Neural progenitor cell (in vitro differentiated cells): ENCODE data around the gene AMN1. TPM values are rescaled to one million over a fixed set of nuclear protein-coding genes. Genes with fewer than 3 reads are reported as not detected.
A peak's percentile ranks its signal among the peaks of the same experiment; 100 is the strongest.

Experiments used
- DNase-seq: peaks from one replicate; pipeline ENCODE4 v3.0.0-alpha.2; 2016; ENCODE audit warnings: low spot score
- H2AFZ ChIP-seq: fragments of 200-600 bp; sonication (generic); replicated peaks from 2 replicates; pipeline ENCODE4 v1.6.1; 2016; ENCODE audit warnings: antibody characterized with exemption
- H3F3A ChIP-seq: fragments of 200-600 bp; sonication (generic); 2 replicates; pipeline ENCODE4 v1.6.1; 2016; ENCODE audit warnings: antibody characterized with exemption, low read depth
- H3K27ac ChIP-seq: fragments of 200-600 bp; sonication (generic); 2 replicates; pipeline ENCODE4 v1.5.1; 2016; ENCODE audit warnings: mild to moderate bottlenecking
- H3K27me3 ChIP-seq: fragments of 200-600 bp; sonication (generic); 2 replicates; pipeline ENCODE4 v1.6.1; 2016; ENCODE audit warnings: mild to moderate bottlenecking, moderate library complexity
- H3K36me3 ChIP-seq: fragments of 200-600 bp; sonication (generic); 2 replicates; pipeline ENCODE4 v1.5.1; 2016
- H3K4me1 ChIP-seq: fragments of 200-600 bp; sonication (generic); 2 replicates; pipeline ENCODE4 v1.6.1; 2016; ENCODE audit warnings: mixed run types
- H3K4me2 ChIP-seq: fragments of 200-600 bp; sonication (generic); 2 replicates; pipeline ENCODE4 v1.6.1; 2016
- H3K4me3 ChIP-seq: fragments of 200-600 bp; sonication (generic); 2 replicates; pipeline ENCODE4 v1.5.1; 2016
- H3K79me2 ChIP-seq: fragments of 200-600 bp; sonication (generic); 2 replicates; pipeline ENCODE4 v1.6.1; 2016; ENCODE audit warnings: low read depth
- H3K9ac ChIP-seq: fragments of 200-600 bp; sonication (generic); 2 replicates; pipeline ENCODE4 v1.6.1; 2016
- H3K9me3 ChIP-seq: fragments of 200-600 bp; sonication (generic); 2 replicates; pipeline ENCODE4 v1.5.1; 2016; ENCODE audit warnings: low read depth
- H4K20me1 ChIP-seq: fragments of 200-600 bp; sonication (generic); 2 replicates; pipeline ENCODE4 v1.6.1; 2016; ENCODE audit warnings: low read depth
- H3K27ac Mint-ChIP-seq: 3 replicates; pipeline ENCODE4 v1.8.0; 2021; ENCODE audit warnings: mixed read lengths
- H3K27me3 Mint-ChIP-seq: 2 replicates; pipeline ENCODE4 v1.8.0; 2022; ENCODE audit warnings: low read depth, mild to moderate bottlenecking, inconsistent platforms, moderate library complexity, mixed read lengths; ENCODE audit not compliant: insufficient read depth
- H3K36me3 Mint-ChIP-seq: 3 replicates; pipeline ENCODE4 v1.8.0; 2021; ENCODE audit warnings: mixed read lengths
- H3K4me1 Mint-ChIP-seq: 3 replicates; pipeline ENCODE4 v1.8.0; 2021; ENCODE audit warnings: mixed read lengths
- H3K4me3 Mint-ChIP-seq: 3 replicates; pipeline ENCODE4 v1.8.0; 2021; ENCODE audit warnings: mild to moderate bottlenecking, moderate library complexity, mixed read lengths
- H3K9me3 Mint-ChIP-seq: 3 replicates; pipeline ENCODE4 v1.8.0; 2020; ENCODE audit warnings: mixed read lengths
- EZH2 ChIP-seq: fragments of 200-600 bp; sonication (generic); IDR thresholded peaks from 2 replicates; pipeline ENCODE4 v1.6.1; 2017; ENCODE audit warnings: antibody characterized with exemption, mild to moderate bottlenecking, moderate library complexity
- EZH2phosphoT487 ChIP-seq: fragments of 200-600 bp; sonication (generic); IDR thresholded peaks from 2 replicates; pipeline ENCODE4 v1.6.1; 2017; ENCODE audit warnings: antibody characterized with exemption
- total RNA-seq: library from RNA; depleted of rRNA; stranded (reverse); fragments of >200 nt; gene quantifications from 2 replicates; pipeline ENCODE4 v1.2.3, GENCODE V29; 2015; ENCODE audit warnings: low replicate concordance
- TF ChIP-seq, protein P1 (sequence below): fragments of 200-600 bp; sonication (generic); IDR thresholded peaks from 2 replicates; pipeline ENCODE4 v1.5.1; 2017; ENCODE audit warnings: antibody characterized with exemption, mild to moderate bottlenecking

The AMN1 gene
- total RNA-seq, 1 donor from 2014 or later = 29.4 TPM

DNA sequence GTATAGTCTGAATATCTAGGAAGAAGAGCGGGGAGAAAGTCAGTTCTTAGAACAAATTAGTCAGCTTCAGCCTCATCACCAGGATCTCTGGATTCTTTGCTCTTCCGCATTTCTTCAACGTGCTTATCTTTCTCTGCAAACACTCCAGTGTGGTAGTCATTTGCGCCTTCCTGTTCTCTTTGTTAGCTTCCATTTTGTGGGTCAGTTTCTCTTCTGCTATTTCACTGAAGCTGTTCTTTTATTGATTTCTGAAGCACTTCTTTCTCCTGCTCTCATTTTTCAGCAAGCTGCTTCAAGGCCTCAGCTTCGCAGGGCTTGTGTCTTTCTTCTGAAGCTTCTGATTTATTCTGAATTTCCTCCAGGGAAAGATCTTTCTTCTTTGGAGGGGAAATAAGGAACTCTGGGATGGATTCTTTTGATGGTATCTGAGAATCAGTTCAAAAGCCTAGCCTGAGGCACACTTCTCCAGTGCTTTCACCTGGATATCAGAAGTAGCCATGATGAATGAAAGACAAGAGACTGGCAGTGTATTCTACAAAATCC lies 13.5 kb downstream of the AMN1 start:
- peaks cover 2% of the 10 kb centered on the region for H3K27me3 Mint-ChIP-seq
- Histone ChIP-seq H3F3A (no peaks in the 10 kb centered on the region), H3K36me3 (no peaks in the 10 kb centered on the region), H2AFZ (peak overlapping the region; percentile 1), H3K4me3 (no peak overlapping the region), H3K9ac (no peak overlapping the region), H3K4me1 (peaks cover 7% of the 10 kb centered on the region), H3K9me3 (no peaks in the 10 kb centered on the region), H3K79me2 (no peaks in the 10 kb centered on the region), H3K27me3 (no peaks in the 10 kb centered on the region), H3K27ac (no peak overlapping the region), H4K20me1 (no peaks in the 10 kb centered on the region), H3K4me2 (no peak overlapping the region)
- peaks cover 5% of the 10 kb centered on the region for H3K36me3 Mint-ChIP-seq
- no peak overlapping the region for H3K27ac Mint-ChIP-seq
- TF ChIP-seq, protein P1, sequence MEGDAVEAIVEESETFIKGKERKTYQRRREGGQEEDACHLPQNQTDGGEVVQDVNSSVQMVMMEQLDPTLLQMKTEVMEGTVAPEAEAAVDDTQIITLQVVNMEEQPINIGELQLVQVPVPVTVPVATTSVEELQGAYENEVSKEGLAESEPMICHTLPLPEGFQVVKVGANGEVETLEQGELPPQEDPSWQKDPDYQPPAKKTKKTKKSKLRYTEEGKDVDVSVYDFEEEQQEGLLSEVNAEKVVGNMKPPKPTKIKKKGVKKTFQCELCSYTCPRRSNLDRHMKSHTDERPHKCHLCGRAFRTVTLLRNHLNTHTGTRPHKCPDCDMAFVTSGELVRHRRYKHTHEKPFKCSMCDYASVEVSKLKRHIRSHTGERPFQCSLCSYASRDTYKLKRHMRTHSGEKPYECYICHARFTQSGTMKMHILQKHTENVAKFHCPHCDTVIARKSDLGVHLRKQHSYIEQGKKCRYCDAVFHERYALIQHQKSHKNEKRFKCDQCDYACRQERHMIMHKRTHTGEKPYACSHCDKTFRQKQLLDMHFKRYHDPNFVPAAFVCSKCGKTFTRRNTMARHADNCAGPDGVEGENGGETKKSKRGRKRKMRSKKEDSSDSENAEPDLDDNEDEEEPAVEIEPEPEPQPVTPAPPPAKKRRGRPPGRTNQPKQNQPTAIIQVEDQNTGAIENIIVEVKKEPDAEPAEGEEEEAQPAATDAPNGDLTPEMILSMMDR = no peak
- TF ChIP-seq EZH2phosphoT487 (no peak), EZH2 (no peak)
- peaks cover 4% of the 10 kb centered on the region for H3K9me3 Mint-ChIP-seq
- no peaks in the 10 kb centered on the region for H3K4me1 Mint-ChIP-seq
- H3K4me3 Mint-ChIP-seq = no peak overlapping the region
- no peak for DNase-seq

DNA sequence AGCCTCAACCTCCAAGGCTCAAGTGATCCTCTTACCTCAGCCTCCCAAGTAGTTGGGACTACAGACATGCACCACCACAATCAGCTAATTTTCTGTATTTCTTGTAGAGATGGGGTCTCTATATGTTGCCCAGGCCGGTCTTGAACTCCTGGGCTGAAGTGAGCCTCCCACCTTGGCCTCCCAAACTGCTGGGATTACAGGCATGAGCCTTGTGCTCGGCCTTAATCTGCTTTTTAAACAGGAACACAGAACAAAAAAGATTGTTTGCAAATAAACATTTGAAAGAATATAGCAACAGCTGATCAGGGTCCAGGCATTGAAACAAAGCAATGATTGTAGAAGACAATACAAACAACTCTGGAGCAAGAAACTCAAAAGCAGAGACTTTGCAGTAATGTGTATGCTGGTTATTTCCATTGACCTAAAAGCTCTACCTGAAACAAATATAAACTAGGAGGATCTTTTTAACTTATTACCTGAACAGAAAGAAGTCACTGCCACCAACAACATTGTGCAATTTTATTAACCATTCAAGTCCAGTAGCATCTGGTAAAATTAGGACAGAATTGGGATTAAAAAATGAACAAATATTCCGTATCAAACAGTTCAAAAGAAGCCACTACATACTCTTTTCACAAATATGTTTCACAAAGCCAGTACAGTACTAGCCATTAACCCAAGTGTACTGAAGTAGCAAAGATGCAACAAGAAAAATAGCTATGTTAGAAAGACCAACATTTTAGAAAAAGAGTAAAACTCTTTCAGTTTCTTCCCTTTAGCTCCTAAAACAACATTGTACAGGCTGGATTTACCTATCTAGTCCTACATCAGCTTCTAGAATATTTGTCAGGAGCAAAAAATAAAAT lies 14.2 kb downstream of the AMN1 start:
- H3K27ac Mint-ChIP-seq = no peak overlapping the region
- no peak overlapping the region for H3K4me3 Mint-ChIP-seq
- peaks cover 4% of the 10 kb centered on the region for H3K9me3 Mint-ChIP-seq

DNA sequence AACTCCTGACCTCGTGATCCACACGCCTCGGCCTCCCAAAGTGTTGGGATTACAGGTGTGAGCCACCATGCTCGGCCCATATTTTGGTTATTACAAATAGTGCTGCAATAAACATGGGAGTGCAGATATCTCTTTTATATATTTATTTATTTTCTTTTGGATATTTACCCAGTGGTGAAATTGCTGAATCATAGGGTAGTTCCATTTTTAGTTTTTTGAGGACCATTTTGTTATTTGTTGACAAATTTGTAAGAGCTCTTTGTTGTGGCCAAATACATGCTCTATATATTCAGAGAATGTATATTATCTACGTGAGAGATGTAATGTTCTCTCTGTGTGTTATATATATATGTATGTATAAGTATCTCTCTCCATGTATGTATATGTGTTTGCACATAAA lies 15.9 kb downstream of the AMN1 start:
- Histone ChIP-seq H4K20me1 (no peaks in the 10 kb centered on the region), H3K4me2 (no peak overlapping the region), H2AFZ (no peak overlapping the region), H3K36me3 (no peaks in the 10 kb centered on the region), H3K9me3 (peaks cover 2% of the 10 kb centered on the region), H3K27me3 (no peaks in the 10 kb centered on the region), H3K79me2 (no peaks in the 10 kb centered on the region), H3K9ac (no peak overlapping the region), H3K27ac (no peak overlapping the region), H3F3A (no peaks in the 10 kb centered on the region), H3K4me3 (no peak overlapping the region), H3K4me1 (no peaks in the 10 kb centered on the region)
- H3K9me3 Mint-ChIP-seq = peaks cover 6% of the 10 kb centered on the region
- peaks cover 2% of the 10 kb centered on the region for H3K27me3 Mint-ChIP-seq
- no peak for TF ChIP-seq EZH2
- TF ChIP-seq, protein P1 = no peak
- no peak for TF ChIP-seq EZH2phosphoT487
- peaks cover 6% of the 10 kb centered on the region for H3K36me3 Mint-ChIP-seq
- no peak for DNase-seq
- no peak overlapping the region for H3K4me3 Mint-ChIP-seq
- H3K27ac Mint-ChIP-seq = no peak overlapping the region
- no peaks in the 10 kb centered on the region for H3K4me1 Mint-ChIP-seq

More for the DNA sequence above, 14.2 kb downstream of the AMN1 start:
- H3K4me1 Mint-ChIP-seq = no peaks in the 10 kb centered on the region
- Histone ChIP-seq H3K4me2 (no peak overlapping the region), H3K9me3 (no peaks in the 10 kb centered on the region), H3K36me3 (no peaks in the 10 kb centered on the region), H3K27me3 (no peaks in the 10 kb centered on the region), H3K9ac (no peak overlapping the region), H4K20me1 (no peaks in the 10 kb centered on the region), H3F3A (no peaks in the 10 kb centered on the region), H3K4me1 (peaks cover 7% of the 10 kb centered on the region), H3K4me3 (no peak overlapping the region), H2AFZ (no peak overlapping the region), H3K79me2 (no peaks in the 10 kb centered on the region), H3K27ac (no peak overlapping the region)
- DNase-seq = no peak
- peaks cover 2% of the 10 kb centered on the region for H3K27me3 Mint-ChIP-seq
- H3K36me3 Mint-ChIP-seq = peaks cover 5% of the 10 kb centered on the region
- TF ChIP-seq, protein P1 = no peak
- TF ChIP-seq EZH2phosphoT487 = no peak
- no peak for TF ChIP-seq EZH2
